Effector CD4-positive, alpha-beta T cell (primary cell): Measurements from ENCODE around the gene HOXB8.

Source experiments
- DNase-seq: peaks from one replicate; pipeline ENCODE4 v3.0.0-alpha.2; 2020

The HOXB8 gene

DNA sequence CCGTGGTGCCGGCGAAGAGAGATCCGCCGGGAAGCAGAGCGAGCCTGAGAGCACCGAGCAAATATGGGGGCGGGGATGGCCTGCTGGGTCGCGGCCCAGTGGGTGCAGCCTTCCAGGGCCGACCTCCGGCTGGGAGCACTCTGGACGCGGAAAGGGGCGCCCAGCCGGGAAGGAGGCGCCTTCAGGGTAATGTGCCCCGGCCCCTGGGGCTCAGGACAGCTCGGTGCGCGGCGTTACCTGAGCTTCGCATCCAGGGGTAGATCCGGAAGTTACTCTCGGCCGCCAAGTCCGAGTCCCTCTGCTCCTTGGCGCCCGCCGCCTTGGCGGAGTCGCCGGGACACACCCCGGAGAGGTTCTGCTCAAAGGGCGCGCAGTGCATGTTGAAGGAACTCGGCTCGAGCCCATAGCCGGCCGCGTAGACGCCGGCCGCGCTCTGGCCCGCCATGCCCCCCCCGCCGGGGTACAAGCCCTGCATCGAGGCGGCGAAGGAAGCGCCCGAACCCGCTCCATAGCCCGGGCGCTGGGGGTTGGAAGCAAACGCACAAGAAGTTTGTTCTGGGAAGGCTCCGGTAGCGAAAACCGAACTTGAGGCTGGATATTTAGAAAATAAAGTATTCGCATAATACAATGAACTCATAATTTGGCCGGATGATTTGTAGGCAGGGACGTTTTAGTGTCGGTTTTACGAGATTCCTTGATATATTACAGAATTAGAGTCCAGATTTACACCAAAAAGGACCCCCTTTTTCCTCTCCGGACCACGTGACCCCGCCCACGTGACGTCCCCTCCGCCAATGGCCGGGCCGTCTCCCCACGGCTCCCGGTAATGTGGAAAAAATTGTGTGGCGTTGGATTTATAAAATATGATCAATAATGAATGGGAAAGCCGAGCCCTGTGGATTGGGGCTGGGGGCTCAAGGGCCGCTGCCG is 4.5 kb downstream of the HOXB8 start, which contains the start of gene HOXB7:
Gene HOXB7 (minus strand): TSS at position 736 of the 930 bp plus-strand sequence. CDS start 99 bp downstream, at position 637.
- DNase-seq = peak; percentile 47

- no peak for DNase-seq
Measured at GRCh38 chr17:48609759-48610281, 5.3 kb downstream of the HOXB8 start.

GRCh38 chr17:48609033-48609432 is 6.1 kb downstream of the HOXB8 start:
- DNase-seq = no peak

GRCh38 chr17:48608494-48608834 is 6.6 kb downstream of the HOXB8 start:
- DNase-seq = no peak

DNA sequence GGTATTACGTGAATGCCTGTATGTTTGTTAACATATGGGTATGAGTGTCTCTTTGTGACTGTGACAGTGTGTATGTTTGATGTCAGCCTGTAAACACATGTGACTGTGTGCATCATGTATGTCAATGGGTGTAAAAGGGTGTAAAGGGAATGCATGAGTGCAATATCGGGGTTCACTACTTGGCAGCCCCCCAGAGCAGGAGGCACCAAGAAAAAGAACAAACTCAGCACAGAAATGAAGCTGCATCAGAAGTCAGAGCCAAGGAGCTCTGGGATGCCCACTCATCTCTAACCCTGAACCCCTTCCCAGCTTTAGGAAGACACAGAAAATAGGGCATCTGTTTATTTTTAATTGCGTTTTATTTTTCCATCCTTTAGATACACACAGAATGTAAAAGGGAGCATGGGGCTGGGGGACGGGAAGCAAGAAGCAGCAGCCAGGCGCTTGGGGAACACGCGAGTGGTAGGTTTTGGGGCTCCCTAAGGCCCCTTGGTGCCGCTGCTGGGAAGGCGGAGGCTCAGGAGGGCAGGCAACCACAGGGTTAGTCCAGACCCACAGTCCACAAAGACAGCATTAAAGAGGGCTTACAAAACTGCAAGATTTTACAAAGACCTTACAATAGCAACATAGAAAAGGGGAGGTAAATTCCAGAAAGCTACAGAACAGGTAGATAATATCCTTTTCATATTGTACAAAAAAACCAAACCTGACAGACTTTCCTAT is 8.0 kb downstream of the HOXB8 start:
- no peak for DNase-seq

DNA sequence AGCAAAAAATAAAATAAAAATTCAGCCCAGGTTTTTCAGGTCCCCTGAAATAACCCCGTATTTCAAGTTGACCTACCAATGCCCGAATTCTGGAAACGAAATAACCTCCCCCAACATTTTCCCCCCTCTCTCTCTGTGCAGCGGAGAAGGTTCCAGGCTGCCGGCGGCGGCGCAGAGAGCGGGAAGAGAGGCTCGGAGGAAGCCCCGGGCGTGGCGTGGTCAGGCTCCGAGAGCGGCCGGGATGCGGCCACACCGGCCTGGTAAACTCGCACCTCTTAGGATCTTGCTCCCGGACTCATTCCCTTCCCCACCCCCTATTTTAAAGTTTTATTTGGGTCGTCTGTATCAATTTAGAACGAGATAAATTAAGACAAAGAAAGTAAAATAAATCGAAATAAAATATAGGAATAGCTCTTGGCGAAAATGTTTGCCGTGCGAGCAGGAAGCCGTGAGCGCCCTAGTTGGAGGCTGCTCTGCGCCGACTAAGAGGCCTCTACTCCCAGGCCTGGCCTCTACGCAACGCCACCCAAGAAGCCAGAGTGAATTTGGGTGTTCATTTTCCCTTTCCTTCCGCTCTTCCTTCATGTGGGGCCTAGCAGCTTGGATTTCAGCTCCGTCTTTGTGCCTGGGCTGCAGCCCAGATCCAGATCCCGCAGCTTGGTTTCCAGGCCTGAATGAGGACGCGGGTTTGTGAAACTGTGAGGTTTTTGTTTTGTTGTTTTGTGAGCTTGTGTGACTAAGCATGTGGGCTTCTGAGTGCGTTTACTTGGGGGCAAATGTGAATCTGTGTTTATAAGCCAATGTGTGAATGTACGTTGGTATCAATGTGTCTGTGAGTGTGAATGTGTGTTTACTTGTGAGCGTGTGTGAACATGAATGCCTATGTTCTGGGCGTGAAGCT is 8.9 kb downstream of the HOXB8 start:
- DNase-seq = no peak

- no peak for DNase-seq
Measured at GRCh38 chr17:48605409-48605919, 9.6 kb downstream of the HOXB8 start.

- DNase-seq = no peak
Measured at GRCh38 chr17:48604770-48605329, 10.2 kb downstream of the HOXB8 start, which contains the start of gene HOXB6. Gene HOXB6, minus strand, starts transcription at chr17:48604986. Its CDS starts 6,836 bp downstream, at chr17:48598150.

DNA sequence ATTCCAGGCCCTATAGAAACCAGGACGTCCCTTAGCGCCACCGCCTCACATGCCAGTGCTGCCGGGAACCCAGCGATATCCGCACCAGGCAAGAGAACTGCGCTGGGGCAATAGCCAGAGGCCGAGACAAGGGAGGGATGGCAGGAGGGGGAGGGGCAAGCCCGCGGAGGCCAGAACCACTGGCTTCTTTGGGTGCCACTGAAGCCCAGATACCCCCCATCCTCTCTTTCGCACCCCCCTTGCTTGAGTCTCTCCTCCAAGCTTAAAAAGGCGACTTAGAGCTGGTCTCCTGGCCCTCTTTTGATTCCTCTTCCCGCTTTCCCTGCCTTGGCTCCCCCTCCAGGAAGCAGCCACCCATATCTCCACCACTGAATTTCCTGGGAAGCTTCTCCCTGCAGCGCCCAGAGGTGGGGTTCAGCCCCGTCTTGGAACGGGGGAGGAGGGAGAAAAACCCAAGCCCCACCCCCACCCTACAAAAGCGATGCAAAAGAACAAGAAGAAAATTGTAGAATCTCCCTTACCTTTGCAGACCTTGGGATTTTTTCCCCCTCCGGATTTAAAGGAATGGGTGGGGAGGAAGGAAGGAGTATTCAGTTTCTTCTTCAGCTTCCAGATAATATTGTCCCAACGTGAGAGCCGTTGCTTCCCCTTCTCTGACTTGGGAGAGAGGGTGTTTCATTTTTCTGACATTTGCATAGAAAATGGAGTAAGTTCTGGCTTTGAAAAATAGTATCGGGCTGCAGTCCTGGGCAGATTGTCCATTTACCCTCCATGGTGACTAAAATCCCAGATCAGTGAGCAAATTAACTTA is 10.9 kb downstream of the HOXB8 start:
- no peak for DNase-seq

DNA sequence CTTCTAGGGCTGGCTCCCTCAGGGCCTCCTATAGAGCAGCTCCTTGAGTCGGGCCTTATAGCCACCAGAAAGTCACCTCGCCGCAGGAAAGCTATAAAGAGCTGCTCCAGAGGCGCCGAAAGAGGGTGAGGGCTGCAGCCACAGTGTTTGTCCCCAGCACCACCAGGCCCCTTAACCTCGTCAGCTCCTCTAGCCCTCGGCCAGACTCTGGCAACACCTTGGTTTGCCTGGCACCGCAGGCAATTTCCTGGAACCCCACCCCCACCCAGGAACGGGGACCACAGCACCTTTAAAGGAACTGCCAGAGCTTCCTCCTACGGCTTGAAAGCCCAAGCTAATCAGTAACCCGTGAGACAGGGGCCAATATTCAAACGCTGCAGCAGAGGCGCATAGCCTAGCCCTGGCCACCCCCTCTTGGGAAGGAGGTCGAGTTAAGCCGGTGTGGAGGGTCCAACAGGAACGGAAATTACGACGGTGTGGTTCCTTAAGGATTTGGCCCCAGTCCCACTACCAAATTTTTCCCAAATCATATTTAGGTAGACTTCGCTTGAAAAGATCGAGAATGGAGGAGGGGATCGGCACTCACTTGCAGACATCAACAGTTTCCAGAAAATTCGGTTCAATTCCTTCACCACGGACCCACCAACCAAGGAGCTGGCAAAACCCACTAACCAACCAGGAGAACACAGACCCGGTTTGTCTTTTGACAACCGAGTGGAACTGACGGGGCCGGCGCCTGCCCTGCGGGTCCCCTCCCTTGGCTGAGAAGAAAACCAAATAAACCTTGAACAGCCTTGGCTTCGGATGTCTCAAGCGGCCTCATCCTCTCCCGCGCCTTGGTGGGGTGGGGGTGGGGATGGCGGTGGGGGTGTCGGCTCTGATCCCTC is 13.3 kb downstream of the HOXB8 start:
- no peak for DNase-seq

DNA sequence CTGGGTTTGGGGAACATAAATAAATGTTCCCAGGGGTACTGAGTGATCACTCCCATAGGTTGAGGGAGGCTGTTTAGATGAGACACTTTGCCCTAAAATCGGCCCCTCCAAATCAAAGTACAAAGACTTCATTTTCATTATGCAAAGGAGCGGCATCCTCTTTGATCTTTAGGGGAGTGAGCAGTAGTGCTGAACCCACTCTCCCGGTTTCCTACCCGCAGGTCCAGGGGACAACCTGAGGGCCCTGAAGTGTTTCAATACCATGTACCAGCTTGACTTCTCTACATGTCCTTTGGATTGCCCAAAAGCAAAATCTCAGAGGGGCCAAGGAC is 13.9 kb downstream of the HOXB8 start:
- DNase-seq = no peak

DNA sequence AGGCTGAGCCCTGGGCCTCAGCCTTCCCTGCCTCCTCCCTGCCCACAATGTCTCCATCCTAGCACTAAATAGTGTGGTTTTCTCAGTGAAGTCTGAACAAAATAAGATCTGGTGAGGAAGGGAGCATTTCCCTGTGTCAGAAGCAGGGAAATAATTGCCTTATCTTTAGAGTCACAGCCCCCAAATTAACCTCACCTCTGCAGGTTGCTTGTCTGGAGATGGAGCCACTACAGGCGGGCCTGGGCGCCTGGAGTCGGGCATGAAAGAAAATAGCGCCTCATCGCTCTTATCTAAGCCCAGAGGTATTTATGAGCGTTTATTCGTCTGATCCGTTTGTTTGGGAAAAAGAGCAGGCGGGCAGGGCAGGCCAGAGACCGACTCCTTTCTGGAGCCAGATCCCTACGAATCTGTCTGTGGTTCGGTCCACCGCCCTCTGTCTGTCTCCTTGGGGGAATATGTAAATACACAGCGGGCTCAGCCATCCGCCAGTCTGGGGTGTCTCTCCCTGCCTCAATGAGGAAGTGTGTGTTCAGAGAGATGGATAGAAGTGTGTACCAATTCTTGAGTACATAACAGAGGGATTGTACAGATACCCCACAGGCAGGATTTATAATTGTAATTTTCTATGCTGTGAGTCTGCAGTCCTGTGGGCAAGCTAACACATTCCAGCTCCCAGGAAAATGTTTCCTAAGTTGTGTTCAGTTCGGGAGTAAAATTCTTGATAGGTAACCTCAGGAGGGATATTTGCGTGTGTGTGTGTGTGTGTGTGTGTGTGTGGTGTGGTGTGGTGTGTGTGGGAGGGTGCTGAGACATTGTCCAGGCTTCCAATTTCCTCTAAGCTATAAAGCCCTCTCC is 14.6 kb downstream of the HOXB8 start:
- no peak for DNase-seq

- DNase-seq = no peak
Measured at GRCh38 chr17:48599354-48599753, 15.7 kb downstream of the HOXB8 start.

DNA sequence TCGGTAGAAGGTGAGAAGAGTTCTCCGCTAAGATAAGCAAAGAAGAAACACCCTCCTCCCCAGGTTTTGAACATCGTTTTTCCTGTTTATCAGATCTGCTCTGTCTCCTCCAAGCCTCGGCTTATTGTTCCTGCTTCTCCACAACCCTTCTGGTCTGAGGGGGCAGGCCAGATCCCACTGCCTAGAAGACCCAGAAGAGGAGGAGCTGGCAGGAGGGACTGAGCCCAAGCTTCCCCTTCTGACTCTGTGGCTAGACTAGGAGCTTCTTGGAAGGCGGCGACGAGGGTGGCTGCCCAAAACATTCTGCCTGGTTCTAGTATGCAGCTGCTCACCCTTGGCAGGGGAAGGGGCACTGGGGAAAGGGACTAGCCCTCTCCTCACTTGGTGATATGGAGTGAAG is 16.4 kb downstream of the HOXB8 start:
- no peak for DNase-seq

DNA sequence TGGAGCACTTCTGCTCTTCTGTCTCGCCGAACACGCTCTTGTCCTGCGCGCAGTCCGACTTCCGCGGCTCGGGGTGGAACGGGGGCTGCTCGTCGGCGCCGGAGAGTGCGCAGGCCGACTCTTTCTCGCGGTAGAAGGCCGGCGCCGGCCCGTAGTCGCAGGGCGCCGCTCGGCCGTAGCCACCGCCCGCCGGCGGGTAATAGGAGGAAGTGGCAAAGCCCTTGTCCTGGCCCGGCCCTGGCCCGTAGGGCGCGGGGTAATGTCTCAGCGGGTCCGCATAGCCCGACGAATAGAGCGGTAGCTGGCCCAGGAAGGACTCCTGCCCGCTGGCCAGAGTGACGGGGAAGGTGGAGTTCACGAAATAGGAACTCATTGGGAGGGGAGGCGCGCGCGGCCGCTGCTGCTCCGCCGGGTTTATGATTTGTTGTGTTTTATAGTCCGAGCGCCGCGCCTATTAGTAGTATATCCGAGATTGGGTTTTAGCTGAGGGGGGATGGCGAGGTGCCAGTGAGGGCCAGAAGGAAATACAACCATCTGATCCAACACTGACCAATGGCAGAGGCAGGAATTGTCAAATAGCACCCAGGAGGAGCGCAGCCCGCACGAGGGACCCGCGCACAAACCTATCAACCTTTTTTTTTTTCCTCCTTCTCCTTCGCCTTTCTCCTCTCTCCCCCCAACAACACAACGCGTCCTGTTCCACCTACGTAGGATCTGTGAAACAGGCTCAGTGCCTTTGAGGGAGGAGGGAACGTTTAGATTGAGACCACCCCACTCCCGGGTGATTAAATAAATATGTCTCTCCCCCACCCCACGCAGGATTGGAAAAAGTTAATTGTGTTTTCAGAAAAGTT is 17.1 kb downstream of the HOXB8 start:
- no peak for DNase-seq

DNA sequence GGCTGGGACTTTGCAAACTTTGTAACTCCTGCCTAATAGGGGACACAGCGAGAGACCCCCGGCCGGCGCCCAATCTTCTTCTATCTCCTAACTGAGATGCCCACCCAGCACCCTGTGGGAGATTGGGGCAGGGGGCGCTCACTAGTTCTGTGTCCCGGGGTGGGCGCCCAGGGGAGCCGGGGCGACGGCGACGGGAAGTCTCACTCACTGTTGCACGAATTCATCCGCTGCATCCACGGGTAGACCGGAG is 17.6 kb downstream of the HOXB8 start:
- DNase-seq = no peak

DNA sequence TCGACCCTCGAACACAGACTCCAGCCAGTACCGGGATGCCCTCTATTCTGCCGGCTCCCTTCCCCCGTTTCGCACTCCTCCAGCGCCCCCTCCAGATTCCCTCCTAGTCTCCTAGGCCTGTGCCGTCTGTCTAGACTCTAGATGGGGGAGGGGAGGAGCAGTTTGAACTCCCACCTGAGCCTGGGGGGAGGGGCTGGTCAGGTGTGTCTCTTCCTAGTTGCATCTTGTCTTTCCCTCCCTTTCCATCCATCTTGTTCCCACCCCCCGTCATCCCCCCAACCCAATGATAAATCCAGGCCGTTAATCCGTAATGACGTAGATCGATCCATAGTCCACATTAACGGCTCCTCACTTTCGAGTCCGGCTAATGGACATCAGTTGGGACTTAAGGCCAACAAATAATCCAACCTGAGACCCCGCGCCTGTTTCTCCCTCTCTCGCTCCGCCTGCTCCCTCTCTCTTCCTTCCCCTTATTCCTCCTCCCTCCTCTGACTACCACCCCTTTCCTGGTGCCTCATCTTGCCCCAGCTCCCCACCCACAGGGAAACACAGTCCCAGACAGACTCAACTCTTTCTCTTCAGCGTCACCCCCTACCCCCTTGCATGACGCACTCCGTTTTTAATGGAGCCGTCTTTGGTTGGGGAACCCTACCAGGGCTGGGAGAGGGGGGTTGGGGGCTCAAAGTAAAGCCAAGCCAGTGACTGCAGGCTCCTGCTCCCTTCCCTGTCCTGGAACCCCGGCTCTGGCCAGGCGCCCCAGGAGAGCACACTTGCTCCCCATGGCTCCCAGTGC is 18.2 kb downstream of the HOXB8 start:
- DNase-seq = no peak
